Gastrocnemius medialis (tissue), 4 donors: Measurements from ENCODE around the gene NDUFB8. TPM values are rescaled to one million over a fixed set of nuclear protein-coding genes. Genes with fewer than 3 reads are reported as not detected.

Experiments used
- ATAC-seq, 2 donors: fragments of 150-250 bp; one replicate each; pipeline ENCODE4 v1.9.1; 2016
- DNase-seq, 2 donors: peaks; one replicate each; pipeline ENCODE4 v3.0.0-alpha.2; 2019
- H3K27ac ChIP-seq, 4 donors: fragments of 200-600 bp; sonication (generic); 1 replicate in 1 of 4; 2 replicates in 3 of 4; pipeline ENCODE4 v1.5.1; 2016 to 2018; ENCODE audit warnings: mild to moderate bottlenecking in 2 of 4, moderate library complexity in 1 of 4
- H3K27me3 ChIP-seq, 3 donors: fragments of 200-600 bp; sonication (generic) in 2 of 3; 1 replicate in 1 of 3; 2 replicates in 2 of 3; pipeline versions ENCODE4 v1.5.1 to v1.6.0; 2016 to 2019; ENCODE audit warnings: mild to moderate bottlenecking in 1 of 3, moderate library complexity in 1 of 3
- H3K36me3 ChIP-seq, 2 donors: fragments of 200-600 bp; sonication (generic) in 1 of 2; one replicate each; pipeline ENCODE4 v1.5.1; 2017 to 2018
- H3K4me1 ChIP-seq, 2 donors: fragments of 200-600 bp; sonication (generic) in 1 of 2; one replicate each; pipeline ENCODE4 v1.5.1; 2016 to 2017; ENCODE audit warnings: mild to moderate bottlenecking in 2 of 2
- H3K4me3 ChIP-seq, 4 donors: fragments of 200-600 bp; sonication (generic) in 3 of 4; 1 replicate in 1 of 4; 2 replicates in 3 of 4; pipeline ENCODE4 v1.5.1; 2016 to 2019; ENCODE audit warnings: mild to moderate bottlenecking in 2 of 4
- H3K9me3 ChIP-seq, 3 donors: fragments of 200-600 bp; sonication (generic) in 2 of 3; 1 replicate in 1 of 3; 2 replicates in 2 of 3; pipeline ENCODE4 v1.5.1; 2016 to 2019
- POLR2A ChIP-seq, 2 donors: fragments of 450-650 bp; IDR thresholded peaks; one replicate each; pipeline ENCODE4 v1.6.1; 2017; ENCODE audit warnings: antibody characterized with exemption in 2 of 2, mild to moderate bottlenecking in 2 of 2, moderate library complexity in 2 of 2
- in situ Hi-C, 4 donors: fragments of 200-750 bp; cut with MboI; loops; one replicate each; pipeline versions ENCODE4 v1.15.0 to v1.8.0; 2017; ENCODE audit warnings: low sequenced_read_pairs in 4 of 4
- intact Hi-C: fragments of 100-400 bp; cut with DNase I; formaldehyde crosslinking; loops from one replicate; pipeline ENCODE4 v1.15.1; 2023; ENCODE audit warnings: low total_unique reads
- total RNA-seq, 4 donors: library from RNA; depleted of rRNA; stranded (reverse); fragments of >200 nt; gene quantifications; one replicate each; pipeline versions ENCODE4 v1.1.0 to v1.2.3, GENCODE V29; 2016
- TF ChIP-seq, protein P1 (sequence below), 5 experiments: fragments of 450-650 bp in 3 of 5; fragments of 200-600 bp in 2 of 5; sonication (generic) in 2 of 5; IDR thresholded peaks in 4 of 5; conservative IDR thresholded peaks in 1 of 5; 1 replicate in 4 of 5; 2 replicates in 1 of 5; pipeline ENCODE4 v1.5.1; 2016 to 2019; ENCODE audit warnings: antibody characterized with exemption in 5 of 5, mild to moderate bottlenecking in 3 of 5, moderate library complexity in 3 of 5

The NDUFB8 gene
- total RNA-seq, 4 donors from 2014 or later: 170 to 229 (median 219) TPM

DNA sequence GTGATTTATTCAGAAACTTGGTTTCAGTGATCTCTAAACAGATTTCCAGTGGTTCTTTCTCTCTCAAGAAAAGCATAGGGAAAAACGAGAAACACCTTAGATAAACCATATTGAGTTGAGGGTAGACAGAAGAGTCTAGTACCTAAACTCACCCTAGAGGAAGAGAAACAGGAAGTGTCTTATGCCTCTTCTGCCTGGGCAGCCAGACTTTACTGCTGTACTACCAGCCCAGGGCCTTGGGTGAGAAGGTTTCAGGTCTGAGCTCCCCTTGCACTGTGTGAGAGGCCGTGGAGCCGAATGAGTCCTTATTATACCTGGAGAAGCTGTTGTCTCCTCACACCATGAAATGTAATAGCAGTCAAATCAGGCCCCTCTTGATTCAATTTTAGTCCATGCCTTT is 24.3 kb upstream of the NDUFB8 start:
- DNase-seq: no peak
- Histone ChIP-seq H3K27ac (no peak overlapping the region), H3K27me3 (no peaks in the 10 kb centered on the region), H3K9me3 (no peaks in the 10 kb centered on the region), H3K4me1 (no peaks in the 10 kb centered on the region), H3K4me3 (no peak overlapping the region), H3K36me3 (peaks cover 0 to 16% of the 10 kb centered on the region in 2 donors)
- intact Hi-C loops (no loop called here), in situ Hi-C loops (no loop called here)
- no peak for ATAC-seq
- TF ChIP-seq, protein P1, sequence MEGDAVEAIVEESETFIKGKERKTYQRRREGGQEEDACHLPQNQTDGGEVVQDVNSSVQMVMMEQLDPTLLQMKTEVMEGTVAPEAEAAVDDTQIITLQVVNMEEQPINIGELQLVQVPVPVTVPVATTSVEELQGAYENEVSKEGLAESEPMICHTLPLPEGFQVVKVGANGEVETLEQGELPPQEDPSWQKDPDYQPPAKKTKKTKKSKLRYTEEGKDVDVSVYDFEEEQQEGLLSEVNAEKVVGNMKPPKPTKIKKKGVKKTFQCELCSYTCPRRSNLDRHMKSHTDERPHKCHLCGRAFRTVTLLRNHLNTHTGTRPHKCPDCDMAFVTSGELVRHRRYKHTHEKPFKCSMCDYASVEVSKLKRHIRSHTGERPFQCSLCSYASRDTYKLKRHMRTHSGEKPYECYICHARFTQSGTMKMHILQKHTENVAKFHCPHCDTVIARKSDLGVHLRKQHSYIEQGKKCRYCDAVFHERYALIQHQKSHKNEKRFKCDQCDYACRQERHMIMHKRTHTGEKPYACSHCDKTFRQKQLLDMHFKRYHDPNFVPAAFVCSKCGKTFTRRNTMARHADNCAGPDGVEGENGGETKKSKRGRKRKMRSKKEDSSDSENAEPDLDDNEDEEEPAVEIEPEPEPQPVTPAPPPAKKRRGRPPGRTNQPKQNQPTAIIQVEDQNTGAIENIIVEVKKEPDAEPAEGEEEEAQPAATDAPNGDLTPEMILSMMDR (IDR thresholded peaks at IDR 0.05 in 4 of 5, conservative IDR thresholded peaks at IDR 0.05 in 1 of 5): no peak
- no peak for TF ChIP-seq POLR2A (IDR thresholded peaks at IDR 0.05)

- ATAC-seq (no peak), DNase-seq (no peak)
- H3K27ac ChIP-seq: no peak overlapping the region
- no peaks in the 10 kb centered on the region for H3K9me3 ChIP-seq
- intact Hi-C loops: no loop called here
- no peaks in the 10 kb centered on the region for H3K27me3 ChIP-seq
- in situ Hi-C loops: no loop called here
- H3K4me1 ChIP-seq: no peaks in the 10 kb centered on the region
- H3K36me3 ChIP-seq: peaks cover 0 to 38% of the 10 kb centered on the region in 2 donors
- TF ChIP-seq POLR2A (IDR thresholded peaks at IDR 0.05): no peak
- TF ChIP-seq, protein P1 (IDR thresholded peaks at IDR 0.05 in 4 of 5, conservative IDR thresholded peaks at IDR 0.05 in 1 of 5): no peak
- no peak overlapping the region for H3K4me3 ChIP-seq
These were observed 22.1 kb upstream of the NDUFB8 start for GRCh38 chr10:100551738-100552137.

- TF ChIP-seq, protein P1 (IDR thresholded peaks at IDR 0.05 in 4 of 5, conservative IDR thresholded peaks at IDR 0.05 in 1 of 5): no peak
- no peak for TF ChIP-seq POLR2A (IDR thresholded peaks at IDR 0.05)
- no peak for ATAC-seq
- Histone ChIP-seq H3K9me3 (no peaks in the 10 kb centered on the region), H3K27ac (no peak overlapping the region), H3K36me3 (peaks cover 0 to 43% of the 10 kb centered on the region in 2 donors), H3K4me3 (no peak overlapping the region), H3K27me3 (no peaks in the 10 kb centered on the region), H3K4me1 (no peaks in the 10 kb centered on the region)
- no peak for DNase-seq
- in situ Hi-C loops (no loop called here), intact Hi-C loops (no loop called here)
These were observed 21.5 kb upstream of the NDUFB8 start for GRCh38 chr10:100551196-100551595.

GRCh38 chr10:100544950-100545349 is 15.3 kb upstream of the NDUFB8 start:
- Histone ChIP-seq H3K9me3 (no peaks in the 10 kb centered on the region), H3K27ac (no peak overlapping the region), H3K4me3 (no peak overlapping the region), H3K36me3 (peaks cover 0 to 94% of the 10 kb centered on the region in 2 donors), H3K4me1 (no peaks in the 10 kb centered on the region), H3K27me3 (no peaks in the 10 kb centered on the region)
- DNase-seq (no peak), ATAC-seq (no peak)
- TF ChIP-seq, protein P1 (IDR thresholded peaks at IDR 0.05 in 4 of 5, conservative IDR thresholded peaks at IDR 0.05 in 1 of 5): no peak
- no peak for TF ChIP-seq POLR2A (IDR thresholded peaks at IDR 0.05)
- intact Hi-C loops: no loop called here
- in situ Hi-C loops: no loop called here

- in situ Hi-C loops: no loop called here
- peaks cover 0 to 46% of the 10 kb centered on the region in 2 donors for H3K36me3 ChIP-seq
These were observed 7.8 kb upstream of the NDUFB8 start for GRCh38 chr10:100537475-100537874.

More at GRCh38 chr10:100537475-100537874, 7.8 kb upstream of the NDUFB8 start:
- ATAC-seq (no peak), DNase-seq (no peak)
- Histone ChIP-seq H3K4me1 (peaks cover 20 to 31% of the 10 kb centered on the region in 2 donors), H3K4me3 (no peak overlapping the region), H3K27ac (no peak overlapping the region), H3K9me3 (no peaks in the 10 kb centered on the region), H3K27me3 (no peaks in the 10 kb centered on the region)
- intact Hi-C loops: loop anchor here (5.0 to 10.0 kb wide), 3 partner anchors 525 to 1277 kb away; partner anchors contain the start of genes GOT1 and OGA
- TF ChIP-seq, protein P1 (IDR thresholded peaks at IDR 0.05 in 4 of 5, conservative IDR thresholded peaks at IDR 0.05 in 1 of 5): no peak
- TF ChIP-seq POLR2A (IDR thresholded peaks at IDR 0.05): no peak
